Endothelial cell of umbilical vein (primary cell): ENCODE results near the gene NSUN6. TPM values are rescaled to one million over a fixed set of nuclear protein-coding genes. Genes with fewer than 3 reads are reported as not detected.

Experiments
- BruUV-seq: library from RNA; stranded (reverse); fragments of 400-500 nt; replicated peaks from 2 replicates; lab custom pipeline; 2021; lab: Mats Ljungman, UMichigan
- CTCF ChIA-PET: fragments of 300-600, 350-600 bp; sonication (Branson Sonifier 250); formaldehyde crosslinking; loops from one replicate; lab custom pipeline; 2021; ENCODE audit warnings: antibody characterized with exemption, inconsistent platforms; lab: Charles Lee
- POLR2A ChIA-PET: fragments of 300-600, 350-600 bp; sonication (Branson Sonifier 250); formaldehyde crosslinking; loops from one replicate; lab custom pipeline; 2021; ENCODE audit warnings: antibody characterized with exemption, inconsistent platforms; lab: Charles Lee
- DNase-seq: peaks from one replicate; pipeline ENCODE4 v3.0.0-alpha.2; 2011; ENCODE audit warnings: low read depth, low spot score
- FAIRE-seq: peaks from 2 replicates; lab custom pipeline; 2011; peaks lifted over from hg19 to GRCh38; lab: Jason Lieb, UNC
- H2AFZ ChIP-seq: 2 replicates; pipeline ENCODE4 v1.6.0; 2012; ENCODE audit warnings: low read depth, low read length, control low read depth, inconsistent platforms
- H3K27ac ChIP-seq: 2 replicates; pipeline ENCODE4 v1.5.1; 2011; ENCODE audit warnings: low read depth, mild to moderate bottlenecking, control low read depth, low read length, moderate library complexity; ENCODE audit not compliant: insufficient read depth
- H3K27me3 ChIP-seq, 2 experiments: 2 replicates each; pipeline versions ENCODE4 v1.6.0 to v1.6.1; 2011; ENCODE audit warnings: low read length in 2 of 2, mixed read lengths in 1 of 2; ENCODE audit not compliant: control insufficient read depth in 2 of 2, insufficient read depth in 2 of 2
- H3K36me3 ChIP-seq, 2 experiments: 2 replicates in 1 of 2; 3 replicates in 1 of 2; pipeline ENCODE4 v1.5.1; 2011; ENCODE audit warnings: low read length in 2 of 2, mild to moderate bottlenecking in 1 of 2, moderate library complexity in 1 of 2; ENCODE audit not compliant: control insufficient read depth in 2 of 2, insufficient read depth in 2 of 2; ENCODE audit errors: extremely low read depth in 1 of 2
- H3K4me1 ChIP-seq: 3 replicates; pipeline ENCODE4 v1.5.1; 2011; ENCODE audit warnings: mild to moderate bottlenecking, low read length; ENCODE audit not compliant: control insufficient read depth, insufficient read depth; ENCODE audit errors: extremely low read depth
- H3K4me2 ChIP-seq: 2 replicates; pipeline ENCODE4 v1.6.1; 2011; ENCODE audit warnings: low read length, control low read depth, mixed read lengths; ENCODE audit not compliant: insufficient read depth
- H3K4me3 ChIP-seq, 3 experiments: fragments of 200-600 bp in 1 of 3; sonication (generic), shearing (Covaris generic) in 1 of 3; replicated peaks in 1 of 3; 2 replicates each; pipeline ENCODE4 v1.5.1; 2011 to 2016; ENCODE audit warnings: control low read depth in 3 of 3, low read length in 3 of 3, mild to moderate bottlenecking in 2 of 3, inconsistent platforms in 1 of 3, low read depth in 1 of 3, moderate library complexity in 1 of 3; ENCODE audit not compliant: insufficient read depth in 1 of 3
- H3K79me2 ChIP-seq: 2 replicates; pipeline ENCODE4 v1.6.0; 2012; ENCODE audit warnings: low read length, inconsistent platforms; ENCODE audit not compliant: control insufficient read depth, insufficient read depth
- H3K9ac ChIP-seq: replicated peaks from 2 replicates; pipeline ENCODE3; 2011; ENCODE audit warnings: low read length, control low read depth; ENCODE audit not compliant: insufficient read depth; ENCODE audit errors: extremely low read depth
- H3K9me1 ChIP-seq: replicated peaks from 3 replicates; pipeline ENCODE4 v1.6.0; 2011; ENCODE audit warnings: mild to moderate bottlenecking, low read length; ENCODE audit not compliant: control insufficient read depth, insufficient read depth; ENCODE audit errors: extremely low read depth
- H3K9me3 ChIP-seq: replicated peaks from 2 replicates; pipeline ENCODE4 v1.5.1; 2012; ENCODE audit warnings: low read length, inconsistent platforms; ENCODE audit not compliant: control insufficient read depth, insufficient read depth
- H4K20me1 ChIP-seq: replicated peaks from 2 replicates; pipeline ENCODE3; 2011; ENCODE audit warnings: mild to moderate bottlenecking, low read length; ENCODE audit not compliant: control insufficient read depth, insufficient read depth; ENCODE audit errors: extremely low read depth
- EZH2 ChIP-seq: IDR thresholded peaks from 2 replicates; pipeline ENCODE4 v1.6.1; 2012; ENCODE audit warnings: borderline replicate concordance, low read depth, mild to moderate bottlenecking, moderate library complexity, low read length, inconsistent platforms; ENCODE audit not compliant: severe bottlenecking
- FOS ChIP-seq: IDR thresholded peaks from 2 replicates; pipeline ENCODE4 v1.6.1; 2011; ENCODE audit warnings: mild to moderate bottlenecking, low read length, moderate library complexity, borderline replicate concordance; ENCODE audit not compliant: insufficient read depth
- GATA2 ChIP-seq: IDR thresholded peaks from 2 replicates; pipeline ENCODE4 v1.7.0; 2011; ENCODE audit warnings: low read depth, mild to moderate bottlenecking, moderate library complexity, mixed read lengths, low read length; ENCODE audit not compliant: insufficient read length, insufficient read depth
- JUN ChIP-seq: IDR thresholded peaks from 2 replicates; pipeline ENCODE4 v1.6.1; 2011; ENCODE audit warnings: borderline replicate concordance, low read depth; ENCODE audit not compliant: insufficient read length, insufficient read depth
- MYC ChIP-seq: IDR thresholded peaks from one replicate; pipeline ENCODE4 v1.6.1; 2011; ENCODE audit warnings: mild to moderate bottlenecking, low read depth, low read length
- POLR2A ChIP-seq: IDR thresholded peaks from 2 replicates; pipeline ENCODE4 v1.6.1; 2012; ENCODE audit warnings: low read depth, mild to moderate bottlenecking, control low read depth, low read length
- POLR2AphosphoS5 ChIP-seq: IDR thresholded peaks from 2 replicates; pipeline ENCODE4 v1.6.1; 2012; ENCODE audit warnings: low read depth, mild to moderate bottlenecking, control low read depth, low read length, moderate library complexity; ENCODE audit not compliant: insufficient read depth
- dilution Hi-C: fragments of 300-500 bp; cut with MboI; formaldehyde crosslinking; loops from one replicate; pipeline ENCODE4 v1.15.0; 2019; ENCODE audit warnings: low sequenced_read_pairs; ENCODE audit not compliant: extremely low pct_ligation_motif_present
- intact Hi-C: fragments of 100-400 bp; cut with micrococcal nuclease; formaldehyde crosslinking; loops from one replicate; pipeline ENCODE4 v1.10.0; 2022
- polyA plus RNA-seq, 4 experiments: library from polyadenylated mRNA; depleted of rRNA in 3 of 4; stranded (reverse) in 3 of 4; unstranded in 1 of 4; fragments of >200 nt; gene quantifications; 2 replicates each; pipeline versions ENCODE4 v1.2.1 to v1.2.3, GENCODE V29; 2011 to 2012; ENCODE audit warnings: missing spikeins in 1 of 4
- total RNA-seq: library from RNA; stranded (reverse); gene quantifications from 2 replicates; pipeline ENCODE4 v1.2.3, GENCODE V29; 2021
- TF ChIP-seq, protein P1 (sequence below), 2 donors: IDR thresholded peaks; 1 replicate in 1 of 2; 2 replicates in 1 of 2; pipeline ENCODE4 v1.5.1; 2011; ENCODE audit warnings: low read length in 2 of 2, mild to moderate bottlenecking in 2 of 2, moderate library complexity in 2 of 2, control low read depth in 1 of 2, inconsistent platforms in 1 of 2, low read depth in 1 of 2; ENCODE audit not compliant: insufficient read depth in 1 of 2; ENCODE audit errors: extremely low read depth in 1 of 2
- TF ChIP-seq, protein P2 (sequence below): IDR thresholded peaks from 2 replicates; pipeline ENCODE4 v1.6.1; 2011; ENCODE audit not compliant: insufficient read depth, insufficient read length

Gene NSUN6
- total and polyA plus RNA-seq, 2 donors (not counting 3 experiments of a cell fraction or from before 2014, with no cell fraction given): 3.3 to 5.2 TPM

DNA sequence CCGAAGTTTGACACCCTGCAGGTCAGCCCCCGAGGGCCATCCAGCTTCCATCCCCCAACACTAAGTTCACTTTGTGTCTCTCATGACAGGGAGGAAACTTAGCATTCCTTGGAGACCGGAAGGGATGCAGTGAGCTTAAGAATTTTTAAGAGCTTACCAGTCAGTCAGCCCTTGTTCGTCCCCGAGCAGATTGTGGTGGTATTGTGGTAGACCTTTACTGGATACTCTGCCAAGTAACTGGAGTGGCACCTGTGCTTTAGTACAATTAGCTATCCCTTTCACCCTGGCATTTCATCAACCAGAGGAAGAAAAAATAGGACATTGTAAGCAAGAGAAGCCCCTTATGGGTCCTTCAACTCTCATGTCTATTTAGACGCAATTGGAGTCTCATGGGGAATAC is 74.8 kb downstream of the NSUN6 start:
- BruUV-seq: no TSS peak
- ChIA-PET POLR2A (no interaction called here), CTCF (no interaction called here)
- H3K4me2 ChIP-seq: no peak overlapping the region
- intact Hi-C loops: no loop called here
- TF ChIP-seq, protein P1, sequence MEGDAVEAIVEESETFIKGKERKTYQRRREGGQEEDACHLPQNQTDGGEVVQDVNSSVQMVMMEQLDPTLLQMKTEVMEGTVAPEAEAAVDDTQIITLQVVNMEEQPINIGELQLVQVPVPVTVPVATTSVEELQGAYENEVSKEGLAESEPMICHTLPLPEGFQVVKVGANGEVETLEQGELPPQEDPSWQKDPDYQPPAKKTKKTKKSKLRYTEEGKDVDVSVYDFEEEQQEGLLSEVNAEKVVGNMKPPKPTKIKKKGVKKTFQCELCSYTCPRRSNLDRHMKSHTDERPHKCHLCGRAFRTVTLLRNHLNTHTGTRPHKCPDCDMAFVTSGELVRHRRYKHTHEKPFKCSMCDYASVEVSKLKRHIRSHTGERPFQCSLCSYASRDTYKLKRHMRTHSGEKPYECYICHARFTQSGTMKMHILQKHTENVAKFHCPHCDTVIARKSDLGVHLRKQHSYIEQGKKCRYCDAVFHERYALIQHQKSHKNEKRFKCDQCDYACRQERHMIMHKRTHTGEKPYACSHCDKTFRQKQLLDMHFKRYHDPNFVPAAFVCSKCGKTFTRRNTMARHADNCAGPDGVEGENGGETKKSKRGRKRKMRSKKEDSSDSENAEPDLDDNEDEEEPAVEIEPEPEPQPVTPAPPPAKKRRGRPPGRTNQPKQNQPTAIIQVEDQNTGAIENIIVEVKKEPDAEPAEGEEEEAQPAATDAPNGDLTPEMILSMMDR (IDR thresholded peaks at IDR 0.05; ENCODE audit: extremely low read depth in 1 of 2, insufficient read depth in 1 of 2, low read depth in 1 of 2, low read length in 2 of 2): no peak
- no peak for TF ChIP-seq EZH2
- H3K9me3 ChIP-seq: no peaks in the 10 kb centered on the region
- H3K27ac ChIP-seq: no peak overlapping the region
- no peak for DNase-seq
- no peak for FAIRE-seq
- no peaks in the 10 kb centered on the region for H3K4me1 ChIP-seq
- no peaks in the 10 kb centered on the region for H3K27me3 ChIP-seq
- no peaks in the 10 kb centered on the region for H3K9me1 ChIP-seq
- no peaks in the 10 kb centered on the region for H4K20me1 ChIP-seq
- H3K79me2 ChIP-seq: no peaks in the 10 kb centered on the region
- no peak overlapping the region for H3K9ac ChIP-seq
- no peak overlapping the region for H2AFZ ChIP-seq
- no peaks in the 10 kb centered on the region for H3K36me3 ChIP-seq
- H3K4me3 ChIP-seq: no peak overlapping the region
- dilution Hi-C loops: no loop called here

DNA sequence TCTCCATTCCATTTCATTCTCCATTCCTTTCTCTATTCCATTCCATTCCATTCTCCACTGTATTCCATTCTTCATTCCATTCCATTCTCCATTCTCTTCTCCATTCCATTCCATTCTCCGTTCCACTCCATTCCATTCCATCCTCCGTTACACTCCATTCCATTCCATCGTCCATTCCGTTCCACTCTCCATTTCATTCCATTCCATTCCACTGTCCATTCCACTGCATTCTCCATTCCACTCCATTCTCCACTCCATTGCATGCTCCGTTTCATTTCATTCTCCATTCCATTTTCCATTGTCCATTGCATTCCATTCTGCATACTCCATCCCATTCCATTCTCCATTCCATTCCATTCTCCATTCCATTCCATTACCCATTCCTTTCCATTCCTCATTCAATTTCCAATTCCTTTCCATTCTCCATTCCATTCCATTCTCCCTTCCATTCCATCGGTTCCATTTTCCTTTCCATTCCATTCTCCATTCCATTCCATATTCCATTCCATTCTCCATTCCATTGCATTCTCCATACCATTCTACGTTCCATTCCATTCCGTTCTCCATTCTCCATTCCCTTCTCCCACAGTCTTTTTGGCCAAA is 78.3 kb downstream of the NSUN6 start:
- TF ChIP-seq JUN: no peak
- TF ChIP-seq GATA2: no peak
- no peak for TF ChIP-seq MYC
- no peak for TF ChIP-seq POLR2A
- TF ChIP-seq, protein P1 (IDR thresholded peaks at IDR 0.05; ENCODE audit: extremely low read depth in 1 of 2, insufficient read depth in 1 of 2, low read depth in 1 of 2, low read length in 2 of 2): no peak
- TF ChIP-seq POLR2AphosphoS5: no peak
- no peak for TF ChIP-seq EZH2
- TF ChIP-seq, protein P2, sequence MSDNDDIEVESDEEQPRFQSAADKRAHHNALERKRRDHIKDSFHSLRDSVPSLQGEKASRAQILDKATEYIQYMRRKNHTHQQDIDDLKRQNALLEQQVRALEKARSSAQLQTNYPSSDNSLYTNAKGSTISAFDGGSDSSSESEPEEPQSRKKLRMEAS: no peak
- TF ChIP-seq FOS: no peak
- H3K9ac ChIP-seq: no peak overlapping the region
- CTCF ChIA-PET: no interaction called here
- no peaks in the 10 kb centered on the region for H3K27me3 ChIP-seq
- dilution Hi-C loops (no loop called here), intact Hi-C loops (no loop called here)
- H3K9me1 ChIP-seq: no peaks in the 10 kb centered on the region
- no TSS peak for BruUV-seq
- FAIRE-seq (no peak), DNase-seq (no peak)
- POLR2A ChIA-PET: no interaction called here
- no peak overlapping the region for H3K4me3 ChIP-seq
- no peaks in the 10 kb centered on the region for H3K4me1 ChIP-seq
- no peaks in the 10 kb centered on the region for H3K79me2 ChIP-seq
- no peaks in the 10 kb centered on the region for H4K20me1 ChIP-seq
- H3K27ac ChIP-seq: no peak overlapping the region
- no peak overlapping the region for H2AFZ ChIP-seq
- no peak overlapping the region for H3K4me2 ChIP-seq
- no peaks in the 10 kb centered on the region for H3K36me3 ChIP-seq
- no peaks in the 10 kb centered on the region for H3K9me3 ChIP-seq
